Measurements from ENCODE around the gene PLCL1. TPM values are rescaled to one million over a fixed set of nuclear protein-coding genes. Genes with fewer than 3 reads are reported as not detected.

Gene PLCL1
- total and polyA plus RNA-seq, 2 donors (not counting 3 experiments of a cell fraction or from before 2014, with no cell fraction given) = 0.79 to 3.4 TPM

DNA sequence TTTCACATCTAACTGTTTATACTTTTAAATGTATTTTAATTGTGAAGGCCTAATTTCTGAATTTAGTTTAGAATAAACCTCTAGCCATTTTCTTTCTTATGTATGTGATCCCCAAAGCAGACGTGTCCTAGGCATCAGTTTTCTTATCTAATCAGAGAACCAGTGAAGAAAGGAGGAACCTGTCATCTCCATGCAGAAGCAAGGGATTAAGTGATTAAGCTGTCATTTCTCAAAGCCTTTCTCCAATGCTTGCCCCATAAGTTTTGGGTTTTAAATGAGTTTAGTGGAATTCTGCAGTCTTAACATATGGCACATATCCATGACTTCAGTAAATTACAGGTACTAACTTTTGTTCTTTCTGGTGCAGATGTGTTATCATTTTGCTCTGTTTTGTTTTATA is 190.4 kb downstream of the PLCL1 start:
- CTCF ChIA-PET = no interaction called here
- H3K9me1 ChIP-seq (replicated peaks; ENCODE audit: control insufficient read depth, extremely low read depth, insufficient read depth, low read length) = no peaks in the 10 kb centered on the region
- no TSS peak for BruUV-seq (replicated peaks)

More for the DNA sequence above, 190.4 kb downstream of the PLCL1 start:
- Histone ChIP-seq H3K9ac (replicated peaks; ENCODE audit: extremely low read depth, insufficient read depth, low read length) (no peak overlapping the region), H3K4me2 (ENCODE audit: insufficient read depth, low read length) (no peak overlapping the region), H2AFZ (ENCODE audit: low read depth, low read length) (no peak overlapping the region), H3K27me3 (ENCODE audit: control insufficient read depth in 2 of 2, insufficient read depth in 2 of 2, low read length in 2 of 2) (no peaks in the 10 kb centered on the region), H3K9me3 (replicated peaks; ENCODE audit: control insufficient read depth, insufficient read depth, low read length) (no peaks in the 10 kb centered on the region), H3K79me2 (ENCODE audit: control insufficient read depth, insufficient read depth, low read length) (no peaks in the 10 kb centered on the region), H3K4me3 (replicated peaks in 1 of 3; ENCODE audit: insufficient read depth in 1 of 3, low read depth in 1 of 3, low read length in 3 of 3) (no peak overlapping the region), H3K4me1 (ENCODE audit: control insufficient read depth, extremely low read depth, insufficient read depth, low read length) (no peaks in the 10 kb centered on the region), H4K20me1 (replicated peaks; ENCODE audit: control insufficient read depth, extremely low read depth, insufficient read depth, low read length) (no peaks in the 10 kb centered on the region), H3K36me3 (ENCODE audit: control insufficient read depth in 2 of 2, extremely low read depth in 1 of 2, insufficient read depth in 2 of 2, low read length in 2 of 2) (no peaks in the 10 kb centered on the region), H3K27ac (ENCODE audit: insufficient read depth, low read depth, low read length) (no peak overlapping the region)
- FAIRE-seq = no peak
- no peak for TF ChIP-seq MYC (IDR thresholded peaks at IDR 0.05; ENCODE audit: low read depth, low read length)
- TF ChIP-seq, protein P1, sequence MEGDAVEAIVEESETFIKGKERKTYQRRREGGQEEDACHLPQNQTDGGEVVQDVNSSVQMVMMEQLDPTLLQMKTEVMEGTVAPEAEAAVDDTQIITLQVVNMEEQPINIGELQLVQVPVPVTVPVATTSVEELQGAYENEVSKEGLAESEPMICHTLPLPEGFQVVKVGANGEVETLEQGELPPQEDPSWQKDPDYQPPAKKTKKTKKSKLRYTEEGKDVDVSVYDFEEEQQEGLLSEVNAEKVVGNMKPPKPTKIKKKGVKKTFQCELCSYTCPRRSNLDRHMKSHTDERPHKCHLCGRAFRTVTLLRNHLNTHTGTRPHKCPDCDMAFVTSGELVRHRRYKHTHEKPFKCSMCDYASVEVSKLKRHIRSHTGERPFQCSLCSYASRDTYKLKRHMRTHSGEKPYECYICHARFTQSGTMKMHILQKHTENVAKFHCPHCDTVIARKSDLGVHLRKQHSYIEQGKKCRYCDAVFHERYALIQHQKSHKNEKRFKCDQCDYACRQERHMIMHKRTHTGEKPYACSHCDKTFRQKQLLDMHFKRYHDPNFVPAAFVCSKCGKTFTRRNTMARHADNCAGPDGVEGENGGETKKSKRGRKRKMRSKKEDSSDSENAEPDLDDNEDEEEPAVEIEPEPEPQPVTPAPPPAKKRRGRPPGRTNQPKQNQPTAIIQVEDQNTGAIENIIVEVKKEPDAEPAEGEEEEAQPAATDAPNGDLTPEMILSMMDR (IDR thresholded peaks at IDR 0.05; ENCODE audit: extremely low read depth in 1 of 2, insufficient read depth in 1 of 2, low read depth in 1 of 2, low read length in 2 of 2) = no peak
- TF ChIP-seq, protein P2, sequence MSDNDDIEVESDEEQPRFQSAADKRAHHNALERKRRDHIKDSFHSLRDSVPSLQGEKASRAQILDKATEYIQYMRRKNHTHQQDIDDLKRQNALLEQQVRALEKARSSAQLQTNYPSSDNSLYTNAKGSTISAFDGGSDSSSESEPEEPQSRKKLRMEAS (IDR thresholded peaks at IDR 0.05; ENCODE audit: insufficient read depth, insufficient read length) = no peak
- TF ChIP-seq POLR2A (IDR thresholded peaks at IDR 0.05; ENCODE audit: low read depth, low read length) = no peak
- no peak for TF ChIP-seq POLR2AphosphoS5 (IDR thresholded peaks at IDR 0.05; ENCODE audit: insufficient read depth, low read depth, low read length)
- TF ChIP-seq EZH2 (IDR thresholded peaks at IDR 0.05; ENCODE audit: borderline replicate concordance, low read depth, low read length, severe bottlenecking) = no peak
- TF ChIP-seq GATA2 (IDR thresholded peaks at IDR 0.05; ENCODE audit: insufficient read depth, insufficient read length, low read depth, low read length) = no peak
- no peak for TF ChIP-seq JUN (IDR thresholded peaks at IDR 0.05; ENCODE audit: borderline replicate concordance, insufficient read depth, insufficient read length, low read depth)
- no peak for TF ChIP-seq FOS (IDR thresholded peaks at IDR 0.05; ENCODE audit: borderline replicate concordance, insufficient read depth, low read length)
- POLR2A ChIA-PET = no interaction called here
- DNase-seq (ENCODE audit: low read depth, low spot score) = no peak
- intact Hi-C loops (cut with micrococcal nuclease) (no loop called here), dilution Hi-C loops (cut with MboI; ENCODE audit: extremely low pct_ligation_motif_present, low sequenced_read_pairs) (no loop called here)
